Caco-2 (cell line): ENCODE measurements around the gene LHX5. TPM values are rescaled to one million over a fixed set of nuclear protein-coding genes. Genes with fewer than 3 reads are reported as not detected.

ENCODE experiments used
- BruUV-seq: library from RNA; stranded (reverse); fragments of 400-500 nt; replicated peaks from 2 replicates; lab custom pipeline; 2021; lab: Mats Ljungman, UMichigan
- CTCF ChIA-PET: fragments of 300-600 bp; sonication (Branson Sonifier 250); formaldehyde crosslinking; loops from one replicate; lab custom pipeline; 2022; ENCODE audit warnings: antibody characterized with exemption; lab: Charles Lee
- POLR2A ChIA-PET: fragments of 300-600 bp; sonication (Branson Sonifier 250); formaldehyde crosslinking; loops from one replicate; lab custom pipeline; 2022; ENCODE audit warnings: antibody characterized with exemption; lab: Charles Lee
- DNase-seq, 2 experiments: peaks; one replicate each; pipeline versions ENCODE4 v3.0.0 to v3.0.0-alpha.2; 2020 to 2022
- H3K27me3 ChIP-seq: replicated peaks from 2 replicates; pipeline ENCODE4 v1.6.0; 2011; ENCODE audit warnings: low read length; ENCODE audit not compliant: control insufficient read depth, insufficient read depth
- H3K36me3 ChIP-seq: 2 replicates; pipeline ENCODE4 v1.5.1; 2011; ENCODE audit warnings: low read length; ENCODE audit not compliant: control insufficient read depth, insufficient read depth
- H3K4me1 ChIP-seq: fragments of 250-450 bp; sonication (Bioruptor Pico); 2 replicates; pipeline ENCODE4 v1.5.1; 2020; ENCODE audit warnings: mild to moderate bottlenecking
- H3K4me3 ChIP-seq: 2 replicates; pipeline ENCODE4 v1.5.1; 2011; ENCODE audit warnings: low read depth, mild to moderate bottlenecking, control low read depth, low read length
- H3K9me3 ChIP-seq: fragments of 250-450 bp; sonication (Bioruptor Pico); 2 replicates; pipeline ENCODE4 v1.5.1; 2020; ENCODE audit warnings: mild to moderate bottlenecking, moderate library complexity
- H3K27ac Mint-ChIP-seq: one replicate; pipeline ENCODE4 v1.8.0; 2022; ENCODE audit warnings: mixed read lengths; ENCODE audit not compliant: unreplicated experiment
- H3K27me3 Mint-ChIP-seq: one replicate; pipeline ENCODE4 v1.8.0; 2022; ENCODE audit warnings: mixed read lengths; ENCODE audit not compliant: insufficient read depth, unreplicated experiment
- H3K36me3 Mint-ChIP-seq: one replicate; pipeline ENCODE4 v1.8.0; 2022; ENCODE audit warnings: mild to moderate bottlenecking, mixed read lengths; ENCODE audit not compliant: insufficient read depth, unreplicated experiment
- H3K4me1 Mint-ChIP-seq: one replicate; pipeline ENCODE4 v1.8.0; 2022; ENCODE audit warnings: low read depth, mixed read lengths; ENCODE audit not compliant: unreplicated experiment
- H3K4me3 Mint-ChIP-seq: one replicate; pipeline ENCODE4 v1.8.0; 2022; ENCODE audit warnings: mild to moderate bottlenecking, moderate library complexity, mixed read lengths; ENCODE audit not compliant: unreplicated experiment
- H3K9me3 Mint-ChIP-seq: one replicate; pipeline ENCODE4 v1.8.0; 2022; ENCODE audit warnings: mixed read lengths; ENCODE audit not compliant: unreplicated experiment
- CTCF ChIP-seq, 2 experiments: fragments of 200-600 bp in 1 of 2; IDR thresholded peaks; 1 replicate in 1 of 2; 2 replicates in 1 of 2; pipeline versions ENCODE4 v1.5.1 to v1.8.0; 2011 to 2022; ENCODE audit warnings: antibody characterized with exemption in 1 of 2, control low read depth in 1 of 2, inconsistent platforms in 1 of 2, low read depth in 1 of 2, low read length in 1 of 2, mild to moderate bottlenecking in 1 of 2, moderate library complexity in 1 of 2; ENCODE audit not compliant: insufficient read depth in 1 of 2, severe bottlenecking in 1 of 2, unreplicated experiment in 1 of 2
- intact Hi-C: fragments of 100-400 bp; cut with micrococcal nuclease; formaldehyde crosslinking; loops from one replicate; pipeline ENCODE4 v1.10.0; 2022; ENCODE audit not compliant: unreplicated experiment
- total RNA-seq: library from RNA; stranded (reverse); gene quantifications from 2 replicates; pipeline ENCODE4 v1.2.3, GENCODE V29; 2022

The LHX5 gene
- total RNA-seq, 1 experiment from 2014 or later: 0.25 TPM

- Mint-ChIP-seq H3K4me3 (no peak overlapping the region), H3K36me3 (no peaks in the 10 kb centered on the region), H3K27ac (no peak overlapping the region), H3K27me3 (peaks cover 38% of the 10 kb centered on the region), H3K9me3 (no peaks in the 10 kb centered on the region), H3K4me1 (no peaks in the 10 kb centered on the region)
- POLR2A ChIA-PET: no interaction called here
- Histone ChIP-seq H3K36me3 (no peaks in the 10 kb centered on the region), H3K27me3 (peaks cover 4% of the 10 kb centered on the region), H3K4me1 (no peaks in the 10 kb centered on the region), H3K9me3 (peaks cover 4% of the 10 kb centered on the region; the same call in 1 of the 2 replicates), H3K4me3 (no peak overlapping the region)
- CTCF ChIA-PET: interaction anchor here (1.6 kb wide), 1 partner anchor 15 kb away, joined by 5 read pairs; no protein-coding TSS in a partner anchor
- no peak for DNase-seq
- no peak for TF ChIP-seq CTCF (IDR thresholded peaks at IDR 0.05; ENCODE audit: insufficient read depth in 1 of 2, low read depth in 1 of 2, low read length in 1 of 2, severe bottlenecking in 1 of 2, unreplicated experiment in 1 of 2)
- BruUV-seq: no TSS peak
- intact Hi-C loops: no loop called here
Observed at GRCh38 chr12:113477171-113477841, 5.6 kb upstream of the LHX5 start.

- H3K9me3 ChIP-seq: peaks cover 4% of the 10 kb centered on the region; the same call in 1 of the 2 replicates
- Mint-ChIP-seq H3K4me1 (no peaks in the 10 kb centered on the region), H3K27ac (no peak overlapping the region), H3K9me3 (no peaks in the 10 kb centered on the region), H3K36me3 (no peaks in the 10 kb centered on the region), H3K27me3 (peaks cover 40% of the 10 kb centered on the region), H3K4me3 (no peak overlapping the region)
- BruUV-seq: no TSS peak
- peaks cover 4% of the 10 kb centered on the region for H3K27me3 ChIP-seq
- TF ChIP-seq CTCF (IDR thresholded peaks at IDR 0.05; ENCODE audit: insufficient read depth in 1 of 2, low read depth in 1 of 2, low read length in 1 of 2, severe bottlenecking in 1 of 2, unreplicated experiment in 1 of 2): no peak
- DNase-seq: no peak
- no peaks in the 10 kb centered on the region for H3K4me1 ChIP-seq
- ChIA-PET CTCF (interaction anchor here (0.7 kb wide), 1 partner anchor 18 kb away, joined by 7 read pairs; no protein-coding TSS in a partner anchor), POLR2A (no interaction called here)
- H3K4me3 ChIP-seq: no peak overlapping the region
- H3K36me3 ChIP-seq: no peaks in the 10 kb centered on the region
- intact Hi-C loops: no loop called here
Observed at GRCh38 chr12:113476176-113476986, 4.7 kb upstream of the LHX5 start.

GRCh38 chr12:113475451-113476175 is 3.9 kb upstream of the LHX5 start:
- Mint-ChIP-seq H3K27ac (no peak overlapping the region), H3K36me3 (no peaks in the 10 kb centered on the region), H3K4me1 (no peaks in the 10 kb centered on the region), H3K9me3 (no peaks in the 10 kb centered on the region), H3K4me3 (no peak overlapping the region), H3K27me3 (peaks cover 44% of the 10 kb centered on the region)
- no peak for DNase-seq
- no TSS peak for BruUV-seq
- CTCF ChIA-PET: interaction anchor here (0.7 kb wide), 1 partner anchor 17 kb away, joined by 7 read pairs; no protein-coding TSS in a partner anchor
- peaks cover 4% of the 10 kb centered on the region; the same call in 1 of the 2 replicates for H3K9me3 ChIP-seq
- intact Hi-C loops: no loop called here
- peaks cover 4% of the 10 kb centered on the region for H3K27me3 ChIP-seq
- no peaks in the 10 kb centered on the region for H3K36me3 ChIP-seq
- H3K4me3 ChIP-seq: no peak overlapping the region
- POLR2A ChIA-PET: no interaction called here
- TF ChIP-seq CTCF (IDR thresholded peaks at IDR 0.05; ENCODE audit: insufficient read depth in 1 of 2, low read depth in 1 of 2, low read length in 1 of 2, severe bottlenecking in 1 of 2, unreplicated experiment in 1 of 2): no peak
- no peaks in the 10 kb centered on the region for H3K4me1 ChIP-seq
